Calu3 (cell line): ENCODE measurements around the gene CRHR2. TPM values are rescaled to one million over a fixed set of nuclear protein-coding genes. Genes with fewer than 3 reads are reported as not detected.

Source experiments
- BruUV-seq: library from RNA; stranded (reverse); fragments of 400-500 nt; replicated peaks from 2 replicates; lab custom pipeline; 2021; lab: Mats Ljungman, UMichigan
- CTCF ChIA-PET: fragments of 300-600 bp; sonication (Branson Sonifier 250); formaldehyde crosslinking; loops from one replicate; lab custom pipeline; 2022; ENCODE audit warnings: antibody characterized with exemption; lab: Charles Lee
- DNase-seq: peaks from one replicate; pipeline ENCODE4 v3.0.0; 2022
- H3K27ac Mint-ChIP-seq: one replicate; pipeline ENCODE4 v1.8.0; 2022; ENCODE audit warnings: mixed read lengths; ENCODE audit not compliant: unreplicated experiment
- H3K27me3 Mint-ChIP-seq: one replicate; pipeline ENCODE4 v1.8.0; 2022; ENCODE audit warnings: mixed read lengths; ENCODE audit not compliant: unreplicated experiment
- H3K36me3 Mint-ChIP-seq: one replicate; pipeline ENCODE4 v1.8.0; 2022; ENCODE audit warnings: mild to moderate bottlenecking, moderate library complexity, mixed read lengths; ENCODE audit not compliant: insufficient read depth, unreplicated experiment
- H3K4me1 Mint-ChIP-seq: one replicate; pipeline ENCODE4 v1.8.0; 2022; ENCODE audit warnings: mild to moderate bottlenecking, low read depth, mixed read lengths; ENCODE audit not compliant: unreplicated experiment
- H3K4me3 Mint-ChIP-seq: one replicate; pipeline ENCODE4 v1.8.0; 2022; ENCODE audit warnings: mild to moderate bottlenecking, low read depth, moderate library complexity, mixed read lengths; ENCODE audit not compliant: unreplicated experiment
- H3K9me3 Mint-ChIP-seq: one replicate; pipeline ENCODE4 v1.8.0; 2022; ENCODE audit warnings: low read depth, mixed read lengths; ENCODE audit not compliant: unreplicated experiment
- CTCF ChIP-seq: fragments of 200-600 bp; IDR thresholded peaks from one replicate; pipeline ENCODE4 v1.8.0; 2022; ENCODE audit warnings: antibody characterized with exemption; ENCODE audit not compliant: unreplicated experiment
- intact Hi-C: fragments of 100-400 bp; cut with micrococcal nuclease; formaldehyde crosslinking; loops from one replicate; pipeline ENCODE4 v1.10.0; 2022; ENCODE audit not compliant: unreplicated experiment
- total RNA-seq: library from RNA; stranded (reverse); gene quantifications from 2 replicates; pipeline ENCODE4 v1.2.3, GENCODE V29; 2022

The CRHR2 gene
- total RNA-seq, 1 experiment from 2014 or later = not detected

- Mint-ChIP-seq H3K27ac (no peak overlapping the region), H3K4me1 (no peaks in the 10 kb centered on the region), H3K27me3 (peaks cover 89% of the 10 kb centered on the region), H3K9me3 (no peaks in the 10 kb centered on the region), H3K4me3 (no peak overlapping the region), H3K36me3 (no peaks in the 10 kb centered on the region)
- no peak for TF ChIP-seq CTCF
- BruUV-seq = no TSS peak
- no peak for DNase-seq
- CTCF ChIA-PET = no interaction called here
- intact Hi-C loops = no loop called here
Measured at GRCh38 chr7:30697719-30698460, 15.6 kb upstream of the CRHR2 start.

GRCh38 chr7:30694774-30695721 is 12.8 kb upstream of the CRHR2 start:
- TF ChIP-seq CTCF = no peak
- H3K4me1 Mint-ChIP-seq = no peaks in the 10 kb centered on the region
- no peak for DNase-seq
- H3K4me3 Mint-ChIP-seq = no peak overlapping the region
- CTCF ChIA-PET = interaction anchor here (1.0 kb wide), 1 partner anchor 11 kb away, joined by 3 read pairs; no protein-coding TSS in a partner anchor
- H3K27ac Mint-ChIP-seq = no peak overlapping the region
- H3K9me3 Mint-ChIP-seq = no peaks in the 10 kb centered on the region
- BruUV-seq = no TSS peak
- H3K36me3 Mint-ChIP-seq = no peaks in the 10 kb centered on the region
- peaks cover 89% of the 10 kb centered on the region for H3K27me3 Mint-ChIP-seq
- intact Hi-C loops = no loop called here

GRCh38 chr7:30694218-30694745 is 12.0 kb upstream of the CRHR2 start:
- intact Hi-C loops = no loop called here
- Mint-ChIP-seq H3K27ac (no peak overlapping the region), H3K36me3 (peaks cover 5% of the 10 kb centered on the region), H3K9me3 (no peaks in the 10 kb centered on the region), H3K4me3 (no peak overlapping the region), H3K27me3 (peaks cover 89% of the 10 kb centered on the region), H3K4me1 (no peaks in the 10 kb centered on the region)
- BruUV-seq = no TSS peak
- TF ChIP-seq CTCF = no peak
- CTCF ChIA-PET = interaction anchor here (1.0 kb wide), 1 partner anchor 11 kb away, joined by 3 read pairs; no protein-coding TSS in a partner anchor
- DNase-seq = no peak

GRCh38 chr7:30692882-30693281 is 10.6 kb upstream of the CRHR2 start:
- DNase-seq = no peak
- H3K27ac Mint-ChIP-seq = no peak overlapping the region
- H3K36me3 Mint-ChIP-seq = peaks cover 5% of the 10 kb centered on the region
- no peaks in the 10 kb centered on the region for H3K9me3 Mint-ChIP-seq
- H3K4me1 Mint-ChIP-seq = no peaks in the 10 kb centered on the region
- H3K4me3 Mint-ChIP-seq = no peak overlapping the region
- no peak for TF ChIP-seq CTCF
- CTCF ChIA-PET = interaction anchor here (0.5 kb wide), 1 partner anchor 198 kb away, joined by 3 read pairs; no protein-coding TSS in a partner anchor
- no TSS peak for BruUV-seq
- intact Hi-C loops = no loop called here
- peaks cover 78% of the 10 kb centered on the region for H3K27me3 Mint-ChIP-seq
